Measurements from ENCODE around the gene TMCC3.

- no peak for TF ChIP-seq POLR2A (IDR thresholded peaks at IDR 0.05)
- TF ChIP-seq, protein P1, sequence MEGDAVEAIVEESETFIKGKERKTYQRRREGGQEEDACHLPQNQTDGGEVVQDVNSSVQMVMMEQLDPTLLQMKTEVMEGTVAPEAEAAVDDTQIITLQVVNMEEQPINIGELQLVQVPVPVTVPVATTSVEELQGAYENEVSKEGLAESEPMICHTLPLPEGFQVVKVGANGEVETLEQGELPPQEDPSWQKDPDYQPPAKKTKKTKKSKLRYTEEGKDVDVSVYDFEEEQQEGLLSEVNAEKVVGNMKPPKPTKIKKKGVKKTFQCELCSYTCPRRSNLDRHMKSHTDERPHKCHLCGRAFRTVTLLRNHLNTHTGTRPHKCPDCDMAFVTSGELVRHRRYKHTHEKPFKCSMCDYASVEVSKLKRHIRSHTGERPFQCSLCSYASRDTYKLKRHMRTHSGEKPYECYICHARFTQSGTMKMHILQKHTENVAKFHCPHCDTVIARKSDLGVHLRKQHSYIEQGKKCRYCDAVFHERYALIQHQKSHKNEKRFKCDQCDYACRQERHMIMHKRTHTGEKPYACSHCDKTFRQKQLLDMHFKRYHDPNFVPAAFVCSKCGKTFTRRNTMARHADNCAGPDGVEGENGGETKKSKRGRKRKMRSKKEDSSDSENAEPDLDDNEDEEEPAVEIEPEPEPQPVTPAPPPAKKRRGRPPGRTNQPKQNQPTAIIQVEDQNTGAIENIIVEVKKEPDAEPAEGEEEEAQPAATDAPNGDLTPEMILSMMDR (IDR thresholded peaks at IDR 0.05): no peak
Measured at GRCh38 chr12:94596596-94596995, 53.8 kb downstream of the TMCC3 start.

Data from uterus (tissue), 2 donors.